Aorta (tissue), 5 donors: ENCODE results near the gene CXCL11. TPM values are rescaled to one million over a fixed set of nuclear protein-coding genes. Genes with fewer than 3 reads are reported as not detected.

Experiments used
- ATAC-seq: fragments of 200-7000 bp; cut with Tn5 transposase; one replicate; pipeline ENCODE4 v1.9.1; 2022; ENCODE audit warnings: moderate library complexity; ENCODE audit not compliant: low FRiP score
- DNase-seq, 2 donors: peaks; one replicate each; pipeline ENCODE4 v3.0.0-alpha.2; 2020
- H3K27ac ChIP-seq, 2 donors: one replicate each; pipeline ENCODE4 v1.5.1; 2013; ENCODE audit warnings: low read length in 2 of 2, mild to moderate bottlenecking in 2 of 2, moderate library complexity in 2 of 2, control low read depth in 1 of 2, inconsistent platforms in 1 of 2, low read depth in 1 of 2
- H3K27me3 ChIP-seq, 2 donors: one replicate each; pipeline ENCODE4 v1.6.1; 2013; ENCODE audit warnings: control low read depth in 1 of 2, low read length in 1 of 2, mild to moderate bottlenecking in 1 of 2, moderate library complexity in 1 of 2; ENCODE audit not compliant: insufficient read depth in 2 of 2, control insufficient read depth in 1 of 2
- H3K36me3 ChIP-seq, 2 donors: one replicate each; pipeline ENCODE4 v1.6.1; 2013; ENCODE audit warnings: control low read depth in 1 of 2, low read length in 1 of 2, mild to moderate bottlenecking in 1 of 2; ENCODE audit not compliant: insufficient read depth in 2 of 2, control insufficient read depth in 1 of 2
- H3K4me1 ChIP-seq, 2 donors: one replicate each; pipeline ENCODE4 v1.6.1; 2013; ENCODE audit warnings: low read length in 2 of 2, control low read depth in 1 of 2, mild to moderate bottlenecking in 1 of 2, moderate library complexity in 1 of 2; ENCODE audit not compliant: insufficient read depth in 2 of 2, control insufficient read depth in 1 of 2
- H3K4me3 ChIP-seq, 2 donors: one replicate each; pipeline ENCODE4 v1.5.1; 2013; ENCODE audit warnings: low read length in 2 of 2, control low read depth in 1 of 2, mild to moderate bottlenecking in 1 of 2
- H3K9me3 ChIP-seq: one replicate; pipeline ENCODE4 v1.6.1; 2013; ENCODE audit warnings: mild to moderate bottlenecking, low read length; ENCODE audit not compliant: control insufficient read depth
- WGBS, 2 donors: extraction: QIAGEN DNeasy Blood & Tissue Kit; methylation state at CpG; one replicate each; pipeline ENCODE4 v1.1.7; 2013; 5-methylcytosine and 5-hydroxymethylcytosine counted together
- intact Hi-C, 2 donors: fragments of 100-400 bp; cut with DNase I; formaldehyde crosslinking; loops; one replicate each; pipeline versions ENCODE4 v1.14.2 to v1.15.0; 2022
- polyA plus RNA-seq, 2 donors: library from polyadenylated mRNA; stranded (reverse); fragments of 200-250 nt; gene quantifications; one replicate each; pipeline ENCODE4 v1.2.3, GENCODE V29; 2013
- total RNA-seq, 2 donors: library from RNA; stranded (reverse); fragmentation: NEBNext Ultra II Directional; extraction: Animal tissue kit (Norgen Biotek cat#: 25700); gene quantifications; one replicate each; pipeline ENCODE4 v1.2.1, GENCODE V29; 2021
- donor health status: healthy with polysubstance abuse.
- donor health status: Bipolar disorder and iron deficiency.
- donor health status: DM: no; HTN: no; CAD: no.
- donor health status: DM: no; HTN: no; CAD: no.
- donor health status: DM: yes; HTN: yes; CAD: no.

CXCL11 gene
- total and polyA plus RNA-seq, 4 donors: 0.23 to 2.3 (median 0.45) TPM

DNA sequence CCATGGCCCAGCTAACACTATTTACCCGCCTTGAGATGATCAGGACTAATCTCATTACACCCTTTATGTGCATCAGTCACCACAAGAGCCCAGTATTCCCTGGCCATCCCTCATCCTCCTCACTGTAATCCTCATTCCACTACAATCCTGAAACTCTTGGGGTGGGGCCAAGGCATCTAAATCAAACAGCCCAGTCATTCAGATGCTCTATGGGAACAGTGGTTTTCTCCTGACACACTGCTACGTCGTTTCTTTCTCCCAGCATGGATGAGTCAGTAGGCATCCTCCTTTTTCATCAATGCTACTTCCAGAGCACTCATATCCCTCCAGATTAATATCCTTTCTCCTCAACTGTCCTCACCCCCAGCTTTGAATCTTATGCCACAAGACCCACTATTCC lies 50.8 kb downstream of the CXCL11 start:
- Histone ChIP-seq H3K4me1 (peaks cover 0 to 5% of the 10 kb centered on the region in 2 donors), H3K27ac (no peak overlapping the region), H3K4me3 (no peak overlapping the region), H3K27me3 (no peaks in the 10 kb centered on the region), H3K9me3 (no peaks in the 10 kb centered on the region), H3K36me3 (peaks cover 0 to 3% of the 10 kb centered on the region in 2 donors)
- DNase-seq (no peak), ATAC-seq (no peak)
- 77 to 85% methylated on average over 3 of the region's 3 CpGs for WGBS, 2 donors
- intact Hi-C loops: no loop called here

Other genes with a start within 250 kb of the CXCL11 start
- under 1 TPM; 0.32 to 0.36 TPM for gene PPEF2, start 133.6 kb downstream of the CXCL11 start, total RNA-seq
- gene PPEF2, start 133.6 kb downstream of the CXCL11 start, polyA plus RNA-seq: under 1 TPM in 1 of 2 donors, not detected in 1; 0.15 TPM
- 10 to 100 TPM; 24.9 to 41.4 TPM for gene NAAA, start 95.1 kb downstream of the CXCL11 start, total RNA-seq
- gene NAAA, start 95.1 kb downstream of the CXCL11 start, polyA plus RNA-seq: 10 to 100 TPM; 24.8 to 28.2 TPM
- 10 to 100 TPM; 30.2 to 36.5 TPM for gene SDAD1, start 45.1 kb downstream of the CXCL11 start, total RNA-seq
- gene SDAD1, start 45.1 kb downstream of the CXCL11 start, polyA plus RNA-seq: 10 to 100 TPM; 16.0 to 17.2 TPM
- 1 to 10 TPM; 1.2 to 1.6 TPM for gene CXCL9, start 28.6 kb downstream of the CXCL11 start, total RNA-seq
- gene CXCL9, start 28.6 kb downstream of the CXCL11 start, polyA plus RNA-seq: 1 to 10 TPM in 1 of 2 donors, under 1 TPM in 1; 0.38 to 4.4 TPM
- 1 to 10 TPM; 1.8 to 2.6 TPM for gene CXCL10, start 12.6 kb downstream of the CXCL11 start, total RNA-seq
- gene CXCL10, start 12.6 kb downstream of the CXCL11 start, polyA plus RNA-seq: 1 to 10 TPM in 1 of 2 donors, not detected in 1; 7.8 TPM
- under 1 TPM; 0.68 to 0.81 TPM for gene ART3, start 38.6 kb upstream of the CXCL11 start, total RNA-seq
- gene ART3, start 38.6 kb upstream of the CXCL11 start, polyA plus RNA-seq: not detected
- gene NUP54, start 112.3 kb upstream of the CXCL11 start, total RNA-seq: 10 to 100 TPM; 38.8 to 45.5 TPM
- 10 to 100 TPM; 19.8 to 24.3 TPM for gene NUP54, start 112.3 kb upstream of the CXCL11 start, polyA plus RNA-seq
- gene SCARB2, start 177.8 kb upstream of the CXCL11 start, total RNA-seq: 100 to 1,000 TPM; 138 to 154 TPM
- gene SCARB2, start 177.8 kb upstream of the CXCL11 start, polyA plus RNA-seq: 10 to 100 TPM; 44.3 to 73.6 TPM
- gene FAM47E, start 215.7 kb upstream of the CXCL11 start, total RNA-seq: 1 to 10 TPM; 1.8 to 2.4 TPM
- 1 to 10 TPM; 1.2 to 1.9 TPM for gene FAM47E, start 215.7 kb upstream of the CXCL11 start, polyA plus RNA-seq